Fibroblast of skin of abdomen (primary cell): ENCODE results near the gene ZNF560. TPM values are rescaled to one million over a fixed set of nuclear protein-coding genes. Genes with fewer than 3 reads are reported as not detected.
A peak's percentile ranks its signal among the peaks of the same experiment; 100 is the strongest.
"Not testable (repeated sequence)": the region's sequence is repeated elsewhere in the genome, so short reads cannot be mapped to it uniquely, and the experiment has no call there.

ENCODE experiments used
- DNase-seq: peaks from one replicate; pipeline ENCODE4 v3.0.0-alpha.2; 2013
- polyA plus RNA-seq, 2 experiments: library from polyadenylated mRNA; unstranded; fragments of 120-200 nt; gene quantifications; one replicate each; pipeline ENCODE4 v1.2.1, GENCODE V29; 2013; ENCODE audit not compliant: insufficient read length in 2 of 2

Gene ZNF560
- 0.23 TPM for polyA plus RNA-seq (2013, experiment 1 of 2; ENCODE audit: insufficient read length)
- polyA plus RNA-seq (2013, experiment 2 of 2; ENCODE audit: insufficient read length) = 0.25 TPM

DNA sequence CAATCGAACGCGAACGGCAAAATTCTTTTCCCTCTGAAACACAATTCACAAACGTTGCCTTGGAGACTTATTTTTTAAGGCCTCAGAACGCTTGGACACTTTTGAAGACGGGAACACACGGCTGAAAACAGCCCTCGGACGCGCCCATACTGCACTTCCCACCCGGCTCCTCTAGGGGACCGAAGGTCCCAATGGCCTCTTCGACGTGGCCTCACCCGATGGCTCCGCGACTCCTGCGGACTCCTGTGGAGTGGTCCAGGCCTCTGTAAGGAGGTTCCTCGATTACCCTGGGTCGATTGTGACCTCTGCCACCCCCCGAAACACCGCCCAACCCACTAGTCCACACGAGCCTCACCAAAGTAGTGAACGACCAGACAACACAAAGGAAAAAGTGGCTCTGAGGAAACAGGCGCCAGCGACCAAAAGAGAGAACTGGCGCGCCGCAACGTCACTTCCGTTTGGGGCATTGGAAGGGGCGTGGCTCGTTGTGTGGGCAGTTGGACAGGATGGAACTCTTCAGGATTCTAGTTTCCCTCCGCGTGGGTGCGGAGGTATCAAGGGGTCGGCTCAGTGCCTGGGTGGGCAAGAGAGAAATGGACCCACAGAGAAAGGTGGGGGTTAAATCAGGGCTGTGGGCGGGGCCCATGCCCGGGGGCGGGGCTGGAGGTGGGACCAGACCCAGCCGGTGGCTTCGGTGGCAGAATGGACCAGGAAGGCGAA lies at the start of gene ZNF560:
Gene ZNF560 (minus strand): TSS at position 434 of the 720 bp plus-strand sequence. CDS start 23,303 bp downstream, outside the sequence.
- DNase-seq = peak; percentile 6

DNA sequence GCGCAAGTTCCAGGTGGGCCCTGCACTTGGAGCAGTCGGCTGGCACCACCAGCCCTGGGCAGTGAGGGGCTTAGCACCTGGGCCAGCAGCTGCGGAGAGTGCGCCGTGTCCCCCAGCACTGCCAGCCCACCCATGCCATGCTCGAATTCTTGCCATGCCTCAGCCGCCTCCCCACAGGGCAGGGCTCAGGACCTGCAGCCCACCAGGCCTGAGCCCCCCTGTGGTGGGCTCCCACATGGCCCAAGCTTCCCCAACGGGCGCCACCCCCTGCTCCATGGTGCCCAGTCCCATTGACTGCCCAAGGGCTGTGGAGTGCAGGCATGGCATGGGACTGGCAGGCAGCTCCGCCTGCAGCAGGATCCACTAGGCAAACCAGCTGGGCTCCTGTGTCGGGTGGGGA lies 49.5 kb upstream of the ZNF560 start:
- DNase-seq = no peak

GRCh38 chr19:9541281-9541680 lies 42.9 kb upstream of the ZNF560 start:
- DNase-seq = not testable (repeated sequence)

GRCh38 chr19:9539921-9540320 lies 41.5 kb upstream of the ZNF560 start:
- not testable (repeated sequence) for DNase-seq

DNA sequence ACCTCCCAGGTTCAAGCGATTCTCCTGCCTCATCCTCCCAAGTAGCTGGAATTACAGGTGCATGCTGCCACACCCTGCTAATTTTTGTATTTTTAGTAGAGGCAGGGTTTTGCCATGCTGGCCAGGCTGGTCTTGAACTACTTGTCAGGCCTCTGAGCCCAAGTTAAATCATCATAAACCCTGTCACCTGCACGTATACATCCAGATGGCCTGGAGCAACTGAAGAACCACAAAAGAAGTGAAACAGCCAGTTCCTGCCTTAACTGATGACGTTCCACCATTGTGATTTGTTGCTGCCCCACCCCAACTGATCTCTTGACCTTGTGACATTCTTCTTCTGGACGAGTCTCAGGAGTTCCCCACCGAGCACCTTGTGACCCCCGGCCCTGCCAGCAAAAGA lies 40.8 kb upstream of the ZNF560 start:
- DNase-seq = not testable (repeated sequence)

DNA sequence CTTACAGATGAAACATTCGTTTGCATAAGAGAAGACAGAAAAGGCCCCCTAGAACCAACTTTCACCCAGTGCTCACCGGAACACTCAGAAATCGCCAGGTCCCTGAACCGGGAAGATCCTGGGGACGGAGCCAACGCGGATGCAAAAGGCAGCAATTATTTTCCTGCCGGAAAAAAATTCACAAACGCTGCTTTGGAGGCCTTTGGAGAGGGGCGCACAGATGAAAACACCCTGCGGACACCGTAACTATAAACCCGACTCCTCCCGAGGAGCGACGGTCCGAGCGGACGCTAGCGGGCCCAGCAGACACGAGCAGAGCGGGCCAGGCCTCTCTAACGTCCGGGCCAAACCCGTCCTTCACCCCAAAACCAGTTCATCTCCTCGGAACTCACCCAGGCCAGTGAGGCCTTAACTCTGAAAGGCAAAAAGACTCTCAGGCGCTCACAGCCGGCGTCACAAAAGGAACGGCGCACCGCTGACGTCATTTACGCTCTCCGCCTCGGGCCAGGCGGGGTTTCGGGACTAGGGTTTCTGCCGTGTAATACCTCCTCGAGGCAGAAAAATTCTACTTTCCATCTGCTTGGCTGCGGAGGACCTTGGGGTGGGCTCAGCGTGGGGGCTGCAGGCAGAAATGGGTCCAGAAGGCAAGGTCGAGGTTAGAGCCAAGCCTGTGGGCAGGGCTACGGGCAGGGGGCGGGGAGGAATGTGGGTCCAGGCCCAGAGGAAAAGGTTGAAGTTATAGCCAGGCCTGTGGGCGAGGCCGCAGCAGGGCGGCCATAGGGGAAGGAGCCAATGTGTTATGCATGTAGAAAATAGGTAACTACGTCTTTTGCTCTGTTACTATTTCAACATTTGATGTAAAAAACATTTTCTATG lies 40.0 kb upstream of the ZNF560 start, which contains the start of gene ZNF426:
Gene ZNF426 (minus strand): TSS at position 463 of the 876 bp plus-strand sequence. CDS start 2,413 bp downstream, outside the sequence.
- peak; percentile 91 for DNase-seq

GRCh38 chr19:9535934-9536333 lies 37.5 kb upstream of the ZNF560 start:
- no peak for DNase-seq

DNA sequence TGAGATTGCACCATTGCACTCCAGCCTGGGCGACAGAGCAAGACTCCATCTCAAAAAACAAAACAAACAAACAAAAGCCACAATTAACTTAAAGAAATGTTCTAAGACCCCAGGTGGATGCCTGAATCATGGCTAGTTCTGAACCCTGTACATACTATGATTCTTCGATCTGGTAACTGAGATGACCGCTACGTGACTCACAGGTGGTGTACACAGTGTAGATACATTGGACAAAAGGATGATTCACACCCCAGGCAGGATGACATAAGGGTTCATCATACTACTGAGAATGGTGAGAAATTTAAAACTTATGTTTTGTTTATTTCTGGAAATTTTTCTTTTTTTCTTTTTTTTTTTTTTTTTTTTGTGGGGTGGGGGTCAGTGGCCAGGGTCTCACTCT lies 33.5 kb upstream of the ZNF560 start:
- no peak for DNase-seq

DNA sequence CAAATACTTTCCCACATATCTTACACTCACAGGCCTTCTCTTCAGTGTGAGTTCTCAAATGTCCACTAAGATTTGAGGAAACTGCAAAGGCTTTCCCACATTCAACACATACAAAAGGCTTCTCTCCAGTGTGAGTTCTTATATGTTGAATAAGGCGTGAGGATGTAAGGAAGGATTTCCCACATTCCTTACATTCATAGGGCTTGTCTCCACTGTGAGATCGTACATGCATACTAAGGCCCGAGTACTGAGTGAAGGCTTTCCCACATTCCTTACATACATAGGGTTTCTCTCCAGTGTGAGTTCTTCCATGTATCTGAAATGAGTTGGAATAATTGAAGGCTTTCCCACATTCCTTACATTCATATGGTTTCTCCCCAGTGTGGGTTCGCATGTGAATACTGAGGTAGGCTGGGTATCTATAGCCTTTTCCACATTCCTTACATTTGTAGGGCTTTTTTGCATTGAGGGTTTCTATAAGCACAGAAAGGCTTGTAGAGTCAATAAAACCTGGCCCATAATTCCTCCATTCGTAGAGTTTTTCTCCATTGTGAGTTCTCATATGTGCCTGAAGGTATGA lies 30.4 kb upstream of the ZNF560 start:
- DNase-seq = no peak

DNA sequence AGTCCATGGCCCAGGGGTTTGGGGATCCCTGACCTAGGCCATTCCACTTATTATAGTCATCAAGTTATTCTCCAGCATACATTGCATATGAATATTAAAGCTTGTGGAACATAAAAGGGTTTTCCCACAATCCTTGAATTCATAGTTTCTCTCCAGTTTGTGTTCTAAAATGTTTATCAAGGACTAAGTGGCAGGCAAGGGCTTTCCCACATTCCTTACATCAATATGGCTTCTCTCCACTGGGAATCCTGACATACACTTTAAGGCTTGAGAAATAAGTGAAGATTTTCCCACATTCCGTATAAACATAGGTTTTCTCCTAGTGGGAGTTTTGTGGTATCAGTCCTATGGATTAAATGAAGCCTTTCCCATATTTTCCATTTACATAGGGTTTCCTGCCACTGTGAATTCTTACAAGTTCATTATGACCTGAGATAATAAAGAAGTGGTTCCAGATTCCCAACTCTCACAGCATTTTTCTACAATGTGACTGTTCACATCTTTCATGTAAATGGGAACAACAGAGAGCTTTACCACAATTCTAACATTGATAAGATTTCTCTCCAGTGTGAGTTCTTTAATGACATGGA lies 25.6 kb upstream of the ZNF560 start:
- no peak for DNase-seq

DNA sequence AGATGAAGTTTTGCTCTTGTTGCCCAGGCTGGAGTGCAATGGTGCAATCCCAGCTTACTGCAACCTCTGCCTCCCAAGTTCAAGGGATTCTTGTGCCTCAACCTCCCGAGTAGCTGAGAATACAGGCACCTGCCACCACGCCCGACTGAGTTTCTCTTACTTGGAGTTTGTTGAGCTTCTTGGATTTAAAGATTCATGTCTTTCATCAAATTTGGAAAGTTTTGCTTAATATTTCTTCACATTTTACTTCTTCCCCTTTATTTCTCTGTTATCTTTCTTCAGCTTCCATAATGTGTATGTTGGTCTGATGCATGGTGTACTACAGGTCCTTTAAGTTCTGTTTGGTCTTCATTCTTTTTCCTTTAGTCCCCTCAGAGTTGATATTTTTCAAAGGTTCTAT lies 8.9 kb upstream of the ZNF560 start:
- no peak for DNase-seq

DNA sequence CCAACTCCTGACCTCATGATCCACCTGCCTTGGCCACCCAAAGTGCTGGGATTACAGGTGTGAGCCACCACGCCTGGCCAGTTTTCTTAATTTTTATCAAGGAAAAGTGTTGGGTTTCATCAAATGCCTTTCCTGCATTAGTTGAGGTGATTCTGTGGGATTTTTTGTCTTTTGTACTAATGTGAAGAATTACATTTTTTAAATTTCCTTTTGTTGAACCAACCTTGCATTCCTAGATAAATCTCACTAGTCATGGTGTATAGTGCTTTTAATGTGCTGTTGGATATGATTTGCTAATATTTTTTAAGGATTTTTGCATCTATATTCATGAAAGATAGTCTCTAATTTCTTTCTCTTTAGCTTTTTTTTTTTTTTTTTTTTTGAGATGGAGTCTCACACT lies 2.4 kb upstream of the ZNF560 start:
- DNase-seq = no peak

DNA sequence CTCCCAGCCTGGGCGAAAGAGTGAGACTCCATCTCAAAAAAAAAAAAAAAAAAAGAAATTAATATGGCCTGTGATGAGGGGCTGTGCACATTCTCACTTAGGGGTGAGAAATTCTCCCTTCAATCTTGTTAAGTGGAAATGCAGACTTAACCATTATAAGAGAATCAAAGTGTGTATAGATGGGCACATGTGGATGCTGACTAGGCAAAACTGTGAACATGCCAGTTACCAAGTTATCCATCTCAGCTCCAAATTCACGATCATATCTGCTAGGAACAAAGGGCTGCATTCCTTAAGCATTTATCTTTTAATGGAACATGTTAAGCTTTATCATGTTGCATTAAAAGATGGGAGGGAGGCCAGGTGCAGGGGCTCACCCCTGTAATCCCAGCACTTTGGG lies 4.3 kb downstream of the ZNF560 start:
- no peak for DNase-seq

- no peak for DNase-seq
Observed at GRCh38 chr19:9487016-9487415, 11.4 kb downstream of the ZNF560 start.

GRCh38 chr19:9485140-9485539 lies 13.3 kb downstream of the ZNF560 start:
- no peak for DNase-seq

GRCh38 chr19:9474975-9475374 lies 23.4 kb downstream of the ZNF560 start:
- no peak for DNase-seq

- DNase-seq = no peak
Observed at GRCh38 chr19:9467161-9467560, 31.3 kb downstream of the ZNF560 start.

- no peak for DNase-seq
Observed at GRCh38 chr19:9461938-9462337, 36.5 kb downstream of the ZNF560 start.

- DNase-seq = no peak
Observed at GRCh38 chr19:9456018-9456689, 42.3 kb downstream of the ZNF560 start.

DNA sequence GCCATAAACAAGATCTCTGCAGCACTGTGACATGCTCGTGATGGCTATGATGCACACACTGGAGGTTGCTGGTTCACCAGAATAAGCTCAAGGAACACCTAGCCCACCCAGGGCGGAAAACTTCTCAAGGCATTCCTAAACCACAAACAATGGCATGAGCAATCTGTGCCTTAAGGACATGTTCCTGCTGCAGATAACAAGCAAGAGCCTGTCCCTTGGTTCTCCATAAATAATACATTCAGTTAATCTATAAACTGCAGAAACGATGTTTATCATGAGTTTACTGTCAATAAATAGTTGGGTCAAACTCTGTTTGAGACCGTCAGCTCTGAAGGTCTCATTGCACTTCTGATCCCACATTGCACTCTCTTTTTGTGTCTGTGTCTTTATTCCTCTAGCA lies 44.5 kb downstream of the ZNF560 start:
- no peak for DNase-seq

GRCh38 chr19:9445037-9445436 lies 53.4 kb downstream of the ZNF560 start:
- DNase-seq = no peak

GRCh38 chr19:9436358-9436757 lies 62.1 kb downstream of the ZNF560 start:
- DNase-seq = no peak
